PC-9 (cell line): ENCODE measurements around the gene FBXO45. TPM values are rescaled to one million over a fixed set of nuclear protein-coding genes. Genes with fewer than 3 reads are reported as not detected.

Experiments used
- BruUV-seq: library from RNA; stranded (reverse); fragments of 400-500 nt; replicated peaks from 2 replicates; lab custom pipeline; 2021; lab: Mats Ljungman, UMichigan
- CTCF ChIA-PET: fragments of 300-600 bp; sonication (Branson Sonifier 250); formaldehyde crosslinking; loops from one replicate; lab custom pipeline; 2022; ENCODE audit warnings: antibody characterized with exemption; lab: Charles Lee
- POLR2A ChIA-PET: fragments of 300-600 bp; sonication (Branson Sonifier 250); formaldehyde crosslinking; loops from one replicate; lab custom pipeline; 2022; ENCODE audit warnings: antibody characterized with exemption; ENCODE audit not compliant: unreplicated experiment; lab: Charles Lee
- DNase-seq, 2 experiments: peaks; one replicate each; pipeline versions ENCODE4 v3.0.0 to v3.0.0-alpha.2; 2015 to 2022; ENCODE audit warnings: mixed read lengths in 1 of 2
- H2AFZ ChIP-seq: fragments of 200-600 bp; sonication (generic); 2 replicates; pipeline ENCODE4 v1.8.1; 2017; ENCODE audit warnings: antibody characterized with exemption
- H3F3A ChIP-seq: fragments of 200-600 bp; sonication (generic); 2 replicates; pipeline ENCODE4 v1.8.1; 2017; ENCODE audit warnings: antibody characterized with exemption, mild to moderate bottlenecking, low read depth; ENCODE audit not compliant: insufficient read depth
- H3K27ac ChIP-seq: fragments of 200-600 bp; sonication (generic); 2 replicates; pipeline ENCODE4 v1.6.1; 2016; ENCODE audit warnings: mixed run types
- H3K27me3 ChIP-seq: fragments of 200-600 bp; sonication (generic); 2 replicates; pipeline ENCODE4 v1.6.1; 2016; ENCODE audit warnings: low read depth, mixed run types; ENCODE audit not compliant: insufficient read depth
- H3K36me3 ChIP-seq: fragments of 200-600 bp; sonication (generic); 2 replicates; pipeline ENCODE4 v1.6.1; 2016; ENCODE audit warnings: low read depth, mixed run types
- H3K4me1 ChIP-seq: fragments of 200-600 bp; sonication (generic); replicated peaks from 2 replicates; pipeline ENCODE4 v1.6.1; 2016; ENCODE audit warnings: mixed run types; ENCODE audit not compliant: insufficient read depth
- H3K4me2 ChIP-seq: fragments of 200-600 bp; sonication (generic); 2 replicates; pipeline ENCODE4 v1.6.1; 2017; ENCODE audit warnings: mixed run types
- H3K4me3 ChIP-seq: fragments of 200-600 bp; sonication (generic); 2 replicates; pipeline ENCODE4 v1.6.1; 2016; ENCODE audit warnings: mixed run types
- H3K79me2 ChIP-seq: fragments of 200-600 bp; sonication (generic); 2 replicates; pipeline ENCODE4 v1.6.1; 2017; ENCODE audit warnings: low read depth, mixed run types
- H3K9me2 ChIP-seq: fragments of 200-600 bp; sonication (generic); 2 replicates; pipeline ENCODE4 v1.8.1; 2017; ENCODE audit warnings: mild to moderate bottlenecking; ENCODE audit not compliant: insufficient read depth
- H3K9me3 ChIP-seq: fragments of 200-600 bp; sonication (generic); 2 replicates; pipeline ENCODE4 v1.8.1; 2016; ENCODE audit warnings: low read depth; ENCODE audit not compliant: insufficient read depth
- H4K20me1 ChIP-seq: fragments of 200-600 bp; sonication (generic); 2 replicates; pipeline ENCODE4 v1.8.1; 2017; ENCODE audit not compliant: insufficient read depth
- CTCF ChIP-seq: fragments of 200-600 bp; sonication (generic); conservative IDR thresholded peaks from 2 replicates; pipeline ENCODE4 v1.6.1; 2017; ENCODE audit warnings: mixed run types, antibody characterized with exemption, mild to moderate bottlenecking, moderate library complexity
- EZH2 ChIP-seq: fragments of 200-600 bp; sonication (generic); IDR thresholded peaks from 2 replicates; pipeline ENCODE4 v1.8.0; 2017; ENCODE audit warnings: antibody characterized with exemption, low read depth
- intact Hi-C: fragments of 100-400 bp; cut with micrococcal nuclease; formaldehyde crosslinking; loops from one replicate; pipeline ENCODE4 v1.10.0; 2022; ENCODE audit not compliant: unreplicated experiment
- total RNA-seq: library from RNA; stranded (reverse); gene quantifications from 2 replicates; pipeline ENCODE4 v1.2.3, GENCODE V29; 2021

Gene FBXO45
- total RNA-seq, 1 experiment from 2014 or later, result 21.3 TPM

DNA sequence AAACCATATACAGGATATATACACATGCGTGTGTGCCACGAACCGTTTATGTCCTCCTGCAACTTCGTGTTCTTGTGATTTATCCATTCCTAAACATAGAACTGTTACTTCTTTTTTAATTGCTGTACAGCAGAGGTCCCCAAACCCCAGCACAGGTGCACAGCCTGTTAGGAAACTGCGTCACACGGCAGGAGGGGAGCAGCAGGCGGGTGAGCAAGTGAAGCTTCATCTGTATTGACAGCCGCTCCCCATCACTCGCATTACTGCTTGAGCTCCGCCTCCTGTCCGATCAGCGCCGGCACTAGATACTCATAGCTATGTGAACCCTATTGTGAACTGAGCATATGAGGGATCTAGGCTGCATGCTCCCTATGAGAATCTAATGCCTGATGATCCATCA lies 36.1 kb downstream of the FBXO45 start:
- Histone ChIP-seq H3K79me2 (no peaks in the 10 kb centered on the region), H3K27ac (no peak overlapping the region), H3K4me3 (no peak overlapping the region), H3K4me2 (no peak overlapping the region), H2AFZ (no peak overlapping the region), H4K20me1 (no peaks in the 10 kb centered on the region), H3F3A (peaks cover 1% of the 10 kb centered on the region; the same call in 1 of the 2 replicates), H3K27me3 (no peaks in the 10 kb centered on the region), H3K4me1 (peaks cover 2% of the 10 kb centered on the region), H3K36me3 (no peaks in the 10 kb centered on the region), H3K9me3 (no peaks in the 10 kb centered on the region), H3K9me2 (no peaks in the 10 kb centered on the region)
- TF ChIP-seq CTCF (no peak), EZH2 (no peak)
- peak in 1 of 2 experiments; percentile 21 for DNase-seq
- ChIA-PET POLR2A (no interaction called here), CTCF (interaction anchor here (0.5 to 0.6 kb wide), 2 partner anchors 182 to 364 kb away, joined by 3 to 4 read pairs; partner anchors contain the start of gene PIGZ)
- intact Hi-C loops, result loop anchor here (10.0 kb wide), 1 partner anchor 580 kb away; no protein-coding TSS in a partner anchor
- no TSS peak for BruUV-seq

- POLR2A ChIA-PET, result interaction anchor here (0.7 kb wide), 1 partner anchor 259 kb away, joined by 3 read pairs; the partner anchor contains the start of gene SENP5
Observed at GRCh38 chr3:196608693-196609092, 40.2 kb downstream of the FBXO45 start.

DNA sequence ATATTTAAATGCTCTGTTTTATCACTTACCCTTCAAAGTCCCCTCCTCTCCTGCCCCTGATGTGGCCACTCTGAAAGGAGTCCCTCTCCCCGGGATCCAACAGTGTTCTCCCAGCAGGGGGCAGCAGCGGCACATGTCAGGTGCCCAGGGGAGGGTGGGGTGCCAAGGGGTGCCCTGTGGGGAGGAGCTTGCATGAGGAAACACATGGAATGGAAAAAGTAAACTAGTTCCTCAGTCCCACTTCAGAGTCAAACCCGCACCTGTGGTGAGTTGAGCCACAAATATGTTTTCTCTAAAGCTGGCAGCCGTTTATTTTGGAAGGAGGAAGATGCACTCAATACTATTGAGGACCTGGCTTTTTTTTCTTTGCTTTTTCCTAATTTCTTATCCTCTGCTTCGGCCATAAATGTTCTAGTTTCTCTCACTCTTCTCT lies 40.9 kb downstream of the FBXO45 start:
- Histone ChIP-seq H3K4me2 (peak overlapping the region; percentile 30), H3F3A (peaks cover 12% of the 10 kb centered on the region; the same call in 1 of the 2 replicates), H3K27ac (peak overlapping the region; percentile 12), H3K9me3 (no peaks in the 10 kb centered on the region), H3K4me1 (peaks cover 28% of the 10 kb centered on the region), H2AFZ (no peak overlapping the region), H3K27me3 (no peaks in the 10 kb centered on the region), H3K4me3 (no peak overlapping the region), H3K79me2 (no peaks in the 10 kb centered on the region), H3K9me2 (no peaks in the 10 kb centered on the region), H3K36me3 (no peaks in the 10 kb centered on the region), H4K20me1 (no peaks in the 10 kb centered on the region)
- ChIA-PET POLR2A (interaction anchor here (0.7 kb wide), 2 partner anchors 103 to 259 kb away, joined by 3 to 4 read pairs; partner anchors contain the start of genes CEP19, PIGX and SENP5), CTCF (interaction anchor here (0.5 to 2.0 kb wide), 30 partner anchors 17 to 1840 kb away, joined by 3 to 15 read pairs (median 4); partner anchors contain the start of genes CEP19, FBXO45, MELTF and NCBP2)
- DNase-seq, result peak; percentile 86 to 93
- intact Hi-C loops, result loop anchor here (1.0 to 10.0 kb wide), 5 partner anchors 72 to 575 kb away; partner anchors contain the start of gene NCBP2
- no TSS peak for BruUV-seq
- TF ChIP-seq EZH2, result no peak
- peak; percentile 100 for TF ChIP-seq CTCF

More at GRCh38 chr3:196608693-196609092, 40.2 kb downstream of the FBXO45 start:
- TF ChIP-seq CTCF, result no peak
- TF ChIP-seq EZH2, result no peak
- Histone ChIP-seq H3K79me2 (no peaks in the 10 kb centered on the region), H3K9me2 (no peaks in the 10 kb centered on the region), H3F3A (peaks cover 12% of the 10 kb centered on the region; the same call in 1 of the 2 replicates), H3K9me3 (no peaks in the 10 kb centered on the region), H4K20me1 (no peaks in the 10 kb centered on the region), H3K27me3 (no peaks in the 10 kb centered on the region), H3K4me2 (no peak overlapping the region), H3K36me3 (no peaks in the 10 kb centered on the region), H3K4me1 (peaks cover 28% of the 10 kb centered on the region), H2AFZ (no peak overlapping the region), H3K4me3 (no peak overlapping the region), H3K27ac (no peak overlapping the region)
- CTCF ChIA-PET, result interaction anchor here (1.0 to 1.7 kb wide), 6 partner anchors 16 to 421 kb away, joined by 3 to 9 read pairs (median 5); partner anchors contain the start of genes MELTF and PAK2
- no peak for DNase-seq
- intact Hi-C loops, result loop anchor here (1.0 to 10.0 kb wide), 5 partner anchors 71 to 576 kb away; partner anchors contain the start of gene NCBP2
- no TSS peak for BruUV-seq
